Measurements from ENCODE around the gene KCNJ6.
"Not testable (repeated sequence)": the region's sequence is repeated elsewhere in the genome, so short reads cannot be mapped to it uniquely, and the experiment has no call there.

Gene KCNJ6

DNA sequence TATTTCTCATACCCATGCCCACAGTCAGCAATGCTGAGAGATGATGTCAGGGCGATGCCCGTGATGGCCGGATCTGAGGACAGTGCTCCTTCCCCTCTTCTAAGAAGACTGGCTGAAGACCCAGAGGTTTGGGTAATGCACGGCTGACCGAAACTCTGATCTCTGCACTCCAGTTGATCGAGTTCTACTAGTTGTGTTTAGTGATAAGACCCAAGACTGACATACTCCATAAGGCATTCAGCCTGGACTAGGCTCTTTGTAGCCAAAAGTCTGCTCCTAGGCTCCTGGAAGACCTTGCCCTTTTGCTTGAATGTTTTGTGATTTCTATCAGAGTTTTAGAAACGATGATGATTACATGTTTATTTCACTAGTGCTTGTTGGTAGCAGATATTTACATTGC is 298.2 kb downstream of the KCNJ6 start:
- DNase-seq (ENCODE audit: low read depth in 2 of 2, low spot score in 1 of 2) = no peak

DNA sequence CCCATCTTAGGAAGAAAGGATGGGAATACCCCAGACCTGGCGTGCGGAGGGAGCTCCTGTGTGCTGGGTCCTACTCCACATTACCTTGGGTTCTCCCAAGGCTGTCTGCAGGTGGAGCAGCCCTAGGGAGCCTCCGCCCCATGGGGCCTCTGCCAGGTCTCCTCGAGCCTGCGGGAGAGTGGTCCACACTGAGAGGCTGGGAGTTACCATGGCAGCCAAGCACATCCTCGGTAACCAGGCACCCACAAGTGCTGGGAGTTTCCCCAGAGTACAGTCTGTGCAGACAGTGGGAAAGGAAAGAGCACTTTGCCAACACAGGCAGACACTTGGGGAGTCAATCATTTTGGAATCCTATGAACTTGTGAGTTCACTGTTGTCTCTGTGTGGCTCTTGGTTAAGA is 300.3 kb downstream of the KCNJ6 start:
- no peak for DNase-seq (ENCODE audit: low read depth in 2 of 2, low spot score in 1 of 2)

DNA sequence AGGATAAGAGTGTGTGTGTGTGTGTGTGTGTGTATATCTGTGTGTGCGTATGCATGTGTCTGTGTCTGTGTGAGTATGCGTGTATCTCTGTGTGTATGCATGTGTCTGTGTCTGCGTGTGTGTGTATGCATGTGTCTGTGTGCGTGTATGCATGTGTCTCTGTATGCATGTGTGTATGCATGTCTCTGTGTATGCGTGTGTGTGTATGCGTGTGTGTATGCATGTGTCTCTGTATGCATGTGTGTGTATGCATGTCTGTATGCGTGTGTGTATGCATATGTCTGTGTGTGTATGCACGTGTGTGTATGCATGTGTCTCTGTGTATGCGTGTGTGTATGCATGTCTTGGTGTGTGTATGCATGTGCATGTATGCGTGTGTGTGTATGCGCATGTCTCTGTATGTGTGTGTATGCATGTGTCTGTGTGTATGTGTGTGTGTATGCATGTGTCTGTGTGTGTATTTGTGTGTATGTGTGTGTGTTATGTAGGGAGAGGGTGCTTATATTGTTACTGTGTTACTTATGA is 301.8 kb downstream of the KCNJ6 start:
- DNase-seq (ENCODE audit: low read depth in 2 of 2, low spot score in 1 of 2) = no peak

GRCh38 chr21:37607081-37607480 is 309.2 kb downstream of the KCNJ6 start:
- DNase-seq (ENCODE audit: low read depth in 2 of 2, low spot score in 1 of 2) = no peak

DNA sequence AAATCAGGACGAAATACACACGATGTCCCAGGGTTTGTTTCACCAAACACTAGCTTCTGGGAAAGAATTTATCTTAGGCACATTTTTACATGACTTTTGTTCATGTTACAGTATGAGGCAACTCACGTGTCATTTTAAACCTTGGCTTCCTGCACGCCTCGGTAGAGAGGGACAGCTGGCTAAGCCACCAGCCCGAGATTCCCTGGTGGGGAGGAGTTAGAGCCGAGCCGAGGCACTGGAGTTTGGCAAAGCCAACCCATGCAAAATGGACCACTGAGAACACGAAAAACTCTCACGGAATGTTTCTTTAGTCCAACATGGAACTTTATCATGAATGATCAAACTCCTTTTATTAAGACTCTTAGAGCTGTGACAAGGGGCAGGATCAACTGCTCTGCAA is 309.7 kb downstream of the KCNJ6 start:
- no peak for DNase-seq (ENCODE audit: low read depth in 2 of 2, low spot score in 1 of 2)

- no peak for DNase-seq (ENCODE audit: low read depth in 2 of 2, low spot score in 1 of 2)
Observed at GRCh38 chr21:37605006-37605405, 311.3 kb downstream of the KCNJ6 start.

DNA sequence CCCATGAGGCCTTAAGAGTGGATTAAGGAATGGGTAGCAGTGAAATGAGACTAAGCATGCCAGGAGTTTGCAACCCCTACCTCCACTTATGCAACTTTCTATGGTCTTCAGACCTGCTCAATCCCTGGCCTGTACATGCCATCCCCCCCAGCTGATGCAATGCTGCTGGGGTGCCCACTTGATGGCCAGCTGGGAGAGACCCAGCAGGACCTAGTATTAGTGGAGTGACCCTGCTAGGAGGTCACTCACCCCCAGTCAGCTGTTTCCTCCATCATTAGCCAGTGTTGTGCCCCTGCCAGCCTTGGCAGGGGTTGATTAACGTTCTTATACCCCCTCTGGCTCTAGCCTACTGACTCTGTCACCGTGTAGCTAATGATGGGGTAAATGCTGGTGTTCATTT is 313.1 kb downstream of the KCNJ6 start:
- DNase-seq (ENCODE audit: low read depth in 2 of 2, low spot score in 1 of 2) = no peak

DNA sequence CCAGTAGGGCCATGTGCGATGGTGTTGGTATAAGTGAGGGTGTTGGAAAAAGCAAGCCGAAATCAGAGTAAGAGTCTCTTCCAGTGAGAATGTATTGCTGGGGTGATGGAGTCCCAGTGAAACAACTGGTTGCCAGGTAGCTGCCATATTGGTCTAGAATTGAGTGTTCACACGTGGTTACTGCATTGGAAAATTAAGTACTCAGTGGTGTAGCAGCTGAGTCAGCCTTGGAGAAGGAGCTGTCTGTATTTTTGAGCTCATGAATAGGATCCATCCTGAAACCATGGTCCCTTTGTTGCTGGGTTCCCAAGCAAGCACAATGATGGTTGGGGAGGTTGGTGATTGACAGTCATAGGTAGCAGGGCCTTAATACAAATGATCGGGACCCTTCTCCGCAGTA is 314.3 kb downstream of the KCNJ6 start:
- DNase-seq (ENCODE audit: low read depth in 2 of 2, low spot score in 1 of 2) = no peak

DNA sequence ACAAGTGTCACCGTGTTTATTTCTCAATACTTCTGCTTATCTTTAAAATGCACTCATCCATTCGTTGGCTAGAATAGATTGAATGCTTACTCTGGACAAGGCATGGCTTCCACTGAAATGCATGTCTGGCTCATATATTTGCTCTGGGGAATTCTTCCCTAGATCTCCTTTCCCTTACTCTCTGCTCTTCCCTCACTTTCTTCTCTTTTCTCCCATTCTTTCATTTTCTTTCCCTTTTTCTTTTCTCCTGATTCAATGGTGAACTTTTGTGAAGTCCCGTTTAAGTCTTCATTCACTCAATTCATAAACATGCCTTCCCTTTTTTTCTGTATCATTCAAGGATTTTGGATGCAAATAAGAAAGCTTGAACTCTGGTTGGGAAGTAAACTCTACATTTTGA is 315.2 kb downstream of the KCNJ6 start:
- no peak for DNase-seq (ENCODE audit: low read depth in 2 of 2, low spot score in 1 of 2)

GRCh38 chr21:37595944-37596343 is 320.3 kb downstream of the KCNJ6 start:
- no peak for DNase-seq (ENCODE audit: low read depth in 2 of 2, low spot score in 1 of 2)

- DNase-seq (ENCODE audit: low read depth in 2 of 2, low spot score in 1 of 2) = no peak
Observed at GRCh38 chr21:37594472-37594951, 321.7 kb downstream of the KCNJ6 start.

- DNase-seq (ENCODE audit: low read depth in 2 of 2, low spot score in 1 of 2) = no peak
Observed at GRCh38 chr21:37593740-37594471, 322.4 kb downstream of the KCNJ6 start.

- no peak for DNase-seq (ENCODE audit: low read depth in 2 of 2, low spot score in 1 of 2)
Observed at GRCh38 chr21:37593015-37593414, 323.2 kb downstream of the KCNJ6 start.

DNA sequence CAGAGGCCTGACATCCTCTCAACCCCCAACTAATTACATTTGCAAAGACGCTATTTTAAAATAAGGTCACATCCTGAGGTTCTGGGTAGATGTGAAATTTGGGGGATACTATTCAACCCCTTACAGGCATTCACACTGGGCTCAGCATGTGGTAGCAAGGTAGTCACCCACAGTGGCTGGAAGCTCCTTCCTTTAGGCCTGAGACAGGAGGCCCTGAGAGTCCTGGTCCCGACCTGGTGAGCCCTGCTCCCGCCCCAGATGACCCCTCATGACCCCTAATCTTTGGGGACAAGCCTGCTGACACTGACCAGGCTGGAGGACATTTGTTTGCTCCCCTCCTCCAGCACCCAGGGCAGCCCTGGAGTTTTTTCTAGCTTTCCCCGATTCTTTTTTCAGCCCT is 323.8 kb downstream of the KCNJ6 start:
- no peak for DNase-seq (ENCODE audit: low read depth in 2 of 2, low spot score in 1 of 2)

DNA sequence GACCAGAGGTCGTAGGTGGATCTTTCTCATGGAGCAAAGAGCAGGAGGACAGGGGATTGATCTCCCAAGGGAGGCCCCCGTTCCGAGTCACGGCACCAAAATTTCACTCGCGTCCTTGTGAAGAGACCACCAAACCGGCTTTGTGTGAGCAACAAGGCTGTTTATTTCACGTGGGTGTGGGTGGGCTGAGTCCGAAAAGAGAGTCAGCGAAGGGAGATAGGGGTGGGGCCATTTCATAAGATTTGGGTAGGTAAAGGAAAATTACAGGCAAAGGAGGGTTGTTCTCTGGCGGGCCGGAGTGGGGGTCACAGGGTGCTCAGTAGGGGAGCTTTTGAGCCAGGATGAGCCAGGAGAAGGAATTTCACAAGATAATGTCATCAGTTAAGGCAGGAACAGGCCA is 324.3 kb downstream of the KCNJ6 start:
- DNase-seq (ENCODE audit: low read depth in 2 of 2, low spot score in 1 of 2) = not testable (repeated sequence)

- not testable (repeated sequence) for DNase-seq (ENCODE audit: low read depth in 2 of 2, low spot score in 1 of 2)
Observed at GRCh38 chr21:37590836-37591235, 325.4 kb downstream of the KCNJ6 start.

- not testable (repeated sequence) for DNase-seq (ENCODE audit: low read depth in 2 of 2, low spot score in 1 of 2)
Observed at GRCh38 chr21:37588644-37589043, 327.6 kb downstream of the KCNJ6 start.

DNA sequence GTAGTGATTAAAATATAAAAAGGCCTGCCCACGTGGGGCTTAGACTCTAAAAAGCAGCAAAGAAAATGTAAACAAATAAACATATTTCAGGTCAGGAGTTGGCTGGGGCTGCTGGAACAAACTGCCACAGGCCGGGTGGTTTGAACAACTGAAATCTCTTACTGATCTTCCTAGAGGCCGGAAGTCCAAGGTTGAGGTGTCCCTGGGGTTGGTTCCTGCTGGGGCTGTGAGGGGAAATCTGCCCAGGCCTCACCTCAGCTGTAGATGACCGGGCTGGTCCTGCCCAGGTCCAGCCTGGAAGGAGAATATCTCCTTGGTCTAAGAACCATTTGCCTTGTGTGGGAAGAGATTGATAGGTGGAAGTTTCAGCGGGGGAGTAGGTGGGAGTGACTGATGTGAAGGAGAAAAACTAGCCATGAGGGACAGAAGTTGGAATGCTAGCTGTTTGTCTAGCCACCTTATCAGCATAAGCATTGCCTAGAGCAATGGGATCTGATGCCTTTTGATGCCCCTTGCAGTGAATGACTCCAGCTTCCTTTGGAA is 328.6 kb downstream of the KCNJ6 start:
- DNase-seq (ENCODE audit: low read depth in 2 of 2, low spot score in 1 of 2) = no peak

DNA sequence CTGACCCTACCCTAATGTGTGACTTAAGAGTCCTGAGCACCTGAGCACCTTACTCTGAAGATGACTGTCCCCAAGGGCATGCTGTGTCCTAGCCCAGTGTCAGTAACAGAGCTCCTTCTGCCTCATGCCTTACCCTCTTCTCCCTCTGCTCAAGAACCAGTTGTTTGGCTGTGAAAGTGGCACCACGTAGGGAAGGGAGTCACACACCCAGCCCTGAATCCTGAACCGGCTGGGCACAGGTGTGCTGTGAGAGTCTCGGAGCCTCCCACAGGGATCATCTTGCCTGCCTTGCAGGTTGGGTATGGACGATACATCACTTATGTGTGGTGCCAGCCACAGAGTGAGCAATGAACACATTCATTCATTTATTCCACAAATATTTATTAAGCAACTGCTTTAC is 329.1 kb downstream of the KCNJ6 start:
- DNase-seq (ENCODE audit: low read depth in 2 of 2, low spot score in 1 of 2) = no peak

DNA sequence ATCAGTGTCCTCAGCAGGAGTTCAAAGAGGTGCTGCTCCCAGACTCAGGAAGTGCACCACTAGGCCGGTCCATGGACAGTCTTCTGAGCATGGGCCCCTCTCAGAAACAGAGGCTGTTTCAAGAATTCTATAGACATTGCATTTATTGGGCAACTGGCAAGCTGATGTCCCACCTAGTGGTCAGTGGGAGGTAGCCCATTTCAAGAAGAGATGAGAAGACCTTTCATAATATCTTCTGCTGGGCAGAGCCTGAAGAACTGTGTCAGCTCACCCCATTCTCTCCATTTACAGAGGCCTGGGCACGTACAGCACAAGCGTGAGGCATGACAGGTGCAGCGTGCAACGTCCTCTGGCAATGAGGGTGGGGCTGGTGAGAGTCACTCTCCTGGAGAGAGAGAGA is 333.7 kb downstream of the KCNJ6 start:
- DNase-seq (ENCODE audit: low read depth in 2 of 2, low spot score in 1 of 2) = no peak

- DNase-seq (ENCODE audit: low read depth in 2 of 2, low spot score in 1 of 2) = no peak
Observed at GRCh38 chr21:37580666-37581065, 335.6 kb downstream of the KCNJ6 start.

GRCh38 chr21:37579356-37579755 is 336.9 kb downstream of the KCNJ6 start:
- no peak for DNase-seq (ENCODE audit: low read depth in 2 of 2, low spot score in 1 of 2)

Measured in stimulated activated CD8-positive, alpha-beta memory T cell treated with anti-CD3 and anti-CD28 coated beads, Interleukin-4, amount 100 ng/mL, for 4 hours (primary cell).